Measurements from ENCODE around the gene SEC22A.
A peak's percentile ranks its signal among the peaks of the same experiment; 100 is the strongest.
"Not testable (repeated sequence)": the region's sequence is repeated elsewhere in the genome, so short reads cannot be mapped to it uniquely, and the experiment has no call there.

SEC22A gene

DNA sequence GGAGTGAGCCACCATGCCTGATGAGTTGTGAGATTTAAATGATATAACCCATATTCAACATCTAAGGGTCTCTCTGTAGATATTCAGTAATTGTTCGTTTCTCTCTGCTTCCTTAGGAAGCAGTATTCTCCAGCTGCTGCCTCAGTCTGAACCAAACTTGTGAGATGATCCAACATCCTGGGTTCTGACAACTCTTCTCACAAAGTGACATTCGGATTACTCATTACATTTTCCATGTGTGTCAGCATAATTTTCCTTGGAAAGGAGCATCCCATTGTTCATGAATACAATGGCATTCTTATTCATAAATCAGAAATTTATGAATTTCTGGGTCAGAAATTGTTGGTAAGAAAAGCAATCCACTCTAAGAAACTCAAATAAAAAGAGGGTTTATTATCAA is 15.0 kb upstream of the SEC22A start:
- no peak for DNase-seq

DNA sequence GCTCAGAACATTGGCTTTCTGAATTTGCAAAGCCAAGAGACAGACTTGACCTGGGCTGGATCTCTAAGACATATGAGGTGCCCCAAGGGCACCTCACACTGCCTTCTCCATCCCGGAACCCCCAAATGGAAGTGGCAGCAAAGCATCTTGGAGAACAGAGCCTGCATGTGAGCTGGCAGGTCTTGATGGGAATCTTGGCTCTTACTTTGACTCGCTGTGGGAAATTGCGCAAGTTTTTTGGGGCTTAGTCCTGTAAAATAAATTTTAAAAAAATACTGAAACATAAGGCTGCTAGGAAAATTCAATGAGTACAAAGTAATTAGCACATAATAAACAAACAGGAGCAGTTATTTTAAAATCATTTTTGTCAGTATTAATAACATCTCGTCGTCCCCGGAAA is 13.7 kb upstream of the SEC22A start:
- DNase-seq = no peak

DNA sequence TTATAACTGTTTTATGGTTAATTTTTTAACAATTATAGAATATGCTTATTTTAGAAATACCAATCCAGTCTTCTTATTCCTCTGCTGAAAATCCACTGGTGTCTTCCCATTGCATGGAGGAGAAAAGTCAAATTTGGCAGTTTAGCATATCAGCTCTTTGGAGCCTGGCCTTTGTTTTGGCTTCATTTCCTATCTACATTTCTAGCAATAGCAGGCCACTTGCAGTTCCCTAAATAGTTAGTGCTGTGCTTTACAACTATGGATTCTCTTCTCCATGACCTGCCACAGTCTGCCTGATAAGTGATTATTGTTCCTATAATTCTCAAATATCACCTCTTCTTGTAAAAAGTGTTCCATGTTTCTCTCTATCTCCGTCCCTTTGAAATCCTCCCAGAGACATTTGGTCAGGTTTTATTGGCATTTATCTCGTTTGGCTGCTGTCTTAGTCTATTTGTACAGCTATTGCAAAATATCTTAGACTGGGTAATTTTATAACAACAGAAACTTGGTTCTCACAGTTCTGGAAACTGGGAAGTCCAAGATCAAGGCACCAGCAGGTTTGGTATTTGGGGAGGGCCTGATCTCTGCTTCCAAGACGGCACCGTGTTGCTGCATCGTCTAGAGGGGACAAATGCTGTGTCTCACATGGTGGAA is 8.2 kb upstream of the SEC22A start:
- no peak for DNase-seq

DNA sequence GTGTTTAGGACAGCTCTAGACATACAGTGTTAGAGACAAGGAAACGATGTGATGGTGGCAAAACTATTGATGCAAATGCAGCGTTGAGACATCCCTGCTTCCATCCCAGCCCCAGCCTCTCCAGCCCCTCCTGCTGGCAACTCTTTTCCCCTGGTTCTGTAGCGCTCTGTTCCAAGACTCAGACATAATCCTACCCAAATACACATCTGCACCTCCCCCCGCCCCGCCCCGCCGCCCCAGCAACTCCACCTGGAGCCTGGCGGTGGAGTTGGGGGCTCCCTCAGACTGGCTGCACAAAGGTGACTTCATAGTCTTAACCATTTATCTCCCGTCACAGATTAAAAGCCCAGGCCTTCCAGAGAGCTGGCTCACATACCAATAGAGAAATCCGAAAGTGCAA is 7.2 kb upstream of the SEC22A start:
- peak; percentile 31 for DNase-seq

DNA sequence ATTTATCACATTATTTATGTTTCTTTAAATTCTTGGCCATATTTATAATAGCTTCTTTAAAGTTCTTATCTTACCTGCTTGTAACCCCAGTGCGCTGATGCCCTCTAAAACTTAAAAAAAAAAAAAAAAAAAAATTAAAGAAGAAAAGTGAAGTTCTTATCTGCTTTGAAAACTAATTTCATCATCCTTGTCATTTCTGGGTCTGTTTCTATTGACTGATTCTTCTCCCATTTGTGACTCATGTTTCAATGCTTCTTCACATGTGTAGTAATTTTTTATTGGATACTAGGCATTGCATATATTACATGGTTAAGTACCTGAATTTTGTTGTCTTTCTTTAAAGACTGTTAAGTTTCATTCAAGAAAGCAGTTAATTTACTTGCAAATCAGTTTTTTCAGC is 3.4 kb upstream of the SEC22A start:
- DNase-seq = no peak

DNA sequence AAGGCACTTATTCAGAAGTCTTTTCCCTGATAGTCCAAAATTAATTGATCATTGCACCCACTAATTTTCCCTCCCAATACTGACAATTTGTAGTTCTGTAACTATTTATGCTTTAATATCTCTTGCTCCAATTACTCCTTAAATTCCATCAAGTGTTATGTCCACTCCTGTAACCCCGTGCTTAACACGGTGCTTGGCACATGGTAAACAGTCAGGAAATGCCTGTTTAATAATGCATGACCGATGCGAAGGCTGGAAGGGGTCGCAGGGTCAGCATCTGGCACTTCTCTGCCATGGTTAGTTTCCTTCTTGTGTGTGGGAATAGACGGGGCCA is 553 bp upstream of the SEC22A start:
- DNase-seq = no peak

DNA sequence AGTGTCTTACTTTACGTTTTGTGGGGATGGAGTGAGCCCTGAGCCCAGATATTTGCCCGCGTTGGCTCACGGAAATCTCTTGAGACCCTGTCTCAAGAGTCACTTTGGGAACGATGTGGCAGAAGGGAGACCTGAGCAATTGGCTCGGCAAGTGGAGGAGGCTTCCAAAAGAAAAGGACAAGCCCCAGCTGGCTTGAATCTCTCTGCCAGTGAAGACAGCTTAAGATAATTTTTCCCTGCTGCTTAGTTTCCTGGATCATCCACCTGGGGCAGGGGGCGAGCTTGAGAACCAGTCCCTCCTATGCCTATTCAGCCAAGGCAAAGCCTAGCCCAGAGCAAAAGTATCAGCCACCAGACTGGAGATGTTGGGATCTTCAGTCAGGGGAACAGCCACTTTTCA is 708 bp downstream of the SEC22A start:
- DNase-seq = peak; percentile 32

DNA sequence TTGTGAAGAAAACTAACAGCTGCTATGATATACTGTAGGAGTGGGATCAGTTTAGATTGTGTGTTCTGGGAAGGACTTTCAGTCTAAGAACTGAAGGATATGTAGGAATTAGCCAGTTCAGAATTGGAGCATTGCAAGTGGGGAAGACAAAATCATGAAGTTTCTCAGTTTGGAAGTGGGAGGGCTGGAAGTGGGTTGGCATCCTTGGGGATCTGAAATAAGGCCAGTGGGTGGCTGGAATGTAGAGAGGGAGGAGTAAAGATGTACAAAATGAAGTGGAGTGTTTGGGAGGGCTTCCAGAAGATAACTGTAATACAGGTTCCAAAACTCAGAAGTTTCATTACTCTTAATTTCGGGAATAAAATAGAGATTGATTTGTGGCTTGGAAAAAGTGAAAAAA is 17.2 kb downstream of the SEC22A start:
- DNase-seq = no peak

DNA sequence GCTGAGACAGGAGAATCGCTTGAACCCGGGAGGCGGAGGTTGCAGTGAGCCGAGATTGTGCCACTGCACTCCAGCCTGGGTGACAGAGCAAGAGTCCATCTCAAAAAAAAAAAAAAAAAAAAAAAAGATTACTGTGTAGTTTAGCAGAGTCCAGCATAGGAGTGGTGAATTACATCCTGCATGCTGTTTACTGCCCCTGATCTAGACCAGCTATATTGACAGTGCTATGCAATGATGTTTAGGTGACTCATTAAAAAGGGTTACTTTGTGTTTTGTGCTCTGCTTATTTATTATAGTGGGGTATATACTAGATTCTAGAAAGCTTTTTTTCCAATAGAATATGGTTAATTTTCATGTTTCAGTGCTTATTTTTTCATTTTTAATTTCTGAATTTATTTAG is 19.6 kb downstream of the SEC22A start:
- not testable (repeated sequence) for DNase-seq

DNA sequence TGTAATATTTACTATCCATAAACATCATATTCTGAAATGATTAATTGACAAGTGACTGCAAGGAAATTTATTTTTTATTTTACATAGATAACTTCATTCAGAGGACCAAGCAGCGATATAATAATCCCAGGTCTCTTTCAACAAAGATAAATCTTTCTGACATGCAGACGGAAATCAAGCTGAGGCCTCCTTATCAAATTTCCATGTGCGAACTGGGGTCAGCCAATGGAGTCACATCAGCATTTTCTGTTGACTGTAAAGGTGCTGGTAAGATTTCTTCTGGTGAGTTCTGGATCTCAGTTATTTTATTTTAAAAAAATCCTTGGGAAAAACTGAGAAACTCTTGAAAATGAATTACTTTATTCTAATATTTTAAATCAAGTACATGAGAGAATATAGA is 23.3 kb downstream of the SEC22A start:
- DNase-seq = no peak

DNA sequence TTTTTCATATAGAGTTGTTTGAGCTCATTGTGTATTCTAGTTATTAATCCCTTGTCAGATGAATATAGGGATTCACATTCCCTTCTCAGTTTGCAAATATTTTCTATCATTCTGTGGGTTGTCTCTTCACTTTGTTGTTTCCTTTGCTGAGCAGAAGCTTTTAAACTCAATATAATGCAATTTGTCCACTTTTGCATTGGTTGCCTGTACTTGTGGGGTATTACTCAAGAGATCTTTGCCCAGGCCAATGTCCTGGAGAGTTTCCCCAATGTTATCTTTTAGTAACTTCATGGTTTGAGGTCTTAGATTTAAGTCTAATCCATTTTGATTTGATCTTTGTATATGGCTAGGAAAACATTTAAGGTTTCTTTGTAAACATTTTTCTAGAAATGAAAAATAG is 24.8 kb downstream of the SEC22A start:
- no peak for DNase-seq

DNA sequence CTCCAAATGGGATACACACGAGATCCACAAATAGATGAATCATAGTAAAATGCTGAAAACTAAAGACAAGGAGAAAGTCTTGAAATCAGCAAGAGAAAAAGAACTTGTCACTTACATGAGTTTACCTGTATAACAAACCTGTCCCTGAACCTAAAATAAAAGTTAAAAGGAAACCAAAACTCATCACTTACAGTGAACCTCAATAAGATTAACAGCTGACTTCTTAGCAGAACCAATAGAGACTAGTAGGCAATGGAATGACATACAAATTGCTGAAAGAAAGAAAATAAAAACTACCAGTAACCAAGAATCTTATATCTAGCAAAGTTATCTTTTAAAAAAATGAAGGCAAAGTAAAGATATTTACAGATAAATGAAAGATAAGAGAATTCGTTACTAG is 27.4 kb downstream of the SEC22A start:
- no peak for DNase-seq

DNA sequence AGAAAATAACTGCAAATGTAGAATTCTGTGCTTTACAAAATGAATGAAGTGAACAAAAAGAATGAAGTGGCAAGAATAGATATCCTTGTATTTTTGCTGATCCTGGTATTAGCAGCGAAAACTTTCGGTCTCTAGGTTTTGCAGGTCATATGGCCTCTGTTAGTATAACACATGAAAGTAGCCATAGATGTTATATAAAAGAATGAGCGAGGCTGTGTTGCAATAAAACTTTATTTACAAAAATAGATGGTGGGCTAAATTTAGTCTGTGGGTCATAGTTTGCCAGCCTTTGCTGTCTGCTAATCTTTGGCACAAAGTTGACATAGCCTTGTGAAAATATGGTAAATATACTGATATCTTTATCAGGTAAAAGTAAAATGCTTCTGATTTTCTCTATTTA is 35.2 kb downstream of the SEC22A start:
- no peak for DNase-seq

DNA sequence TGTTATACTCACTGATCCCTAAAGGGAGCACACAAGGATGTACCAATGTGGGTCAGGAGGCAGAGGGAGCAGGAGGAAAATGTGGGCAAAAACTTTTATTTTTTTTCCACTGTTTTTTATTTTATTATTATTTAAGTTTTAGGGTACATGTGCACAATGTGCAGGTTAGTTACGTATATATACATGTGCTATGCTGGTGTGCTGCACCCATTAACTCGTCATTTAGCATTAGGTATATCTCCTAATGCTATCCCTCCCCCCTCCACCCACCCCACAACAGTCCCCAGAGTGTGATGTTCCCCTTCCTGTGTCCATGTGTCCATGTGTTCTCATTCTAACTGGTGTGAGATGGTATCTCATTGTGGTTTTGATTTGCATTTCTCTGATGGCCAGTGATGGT is 37.4 kb downstream of the SEC22A start:
- not testable (repeated sequence) for DNase-seq

DNA sequence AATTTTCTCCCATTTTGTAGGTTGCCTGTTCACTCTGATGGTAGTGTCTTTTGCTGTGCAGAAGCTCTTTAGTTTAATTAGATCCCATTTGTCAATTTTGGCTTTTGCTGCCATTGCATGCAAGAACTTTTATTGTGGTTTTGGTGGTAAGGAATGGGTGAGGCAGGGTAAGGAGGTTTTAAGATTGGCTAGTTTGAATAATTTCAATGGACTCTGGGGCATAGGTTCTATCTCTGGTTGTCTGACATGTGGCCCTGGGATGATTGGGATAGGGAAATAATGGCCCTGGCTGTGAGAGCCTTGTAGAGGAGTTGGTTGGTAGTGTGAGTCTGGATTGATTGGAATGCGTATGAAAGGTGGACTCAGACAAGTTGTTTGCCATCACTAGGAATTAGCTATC is 38.0 kb downstream of the SEC22A start:
- DNase-seq = no peak

DNA sequence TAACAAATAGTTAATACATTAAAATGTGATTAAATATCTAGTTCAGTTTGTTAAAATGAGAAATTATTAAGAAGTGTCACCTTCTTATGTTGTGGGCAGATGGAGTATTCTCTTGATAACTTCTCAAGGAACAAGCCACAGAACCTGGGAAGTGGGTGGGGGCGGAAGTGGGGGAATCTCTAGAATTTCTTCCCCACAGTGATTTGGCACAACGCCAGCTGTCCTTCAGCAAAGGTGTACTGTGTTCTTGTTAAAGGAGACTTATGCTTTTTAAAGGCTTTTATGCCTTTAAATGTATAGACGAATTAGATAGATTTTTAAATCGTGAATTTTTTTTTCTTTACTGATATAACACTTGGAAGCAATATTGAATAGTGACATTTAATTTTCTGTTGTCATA is 42.4 kb downstream of the SEC22A start:
- DNase-seq = peak; percentile 44

DNA sequence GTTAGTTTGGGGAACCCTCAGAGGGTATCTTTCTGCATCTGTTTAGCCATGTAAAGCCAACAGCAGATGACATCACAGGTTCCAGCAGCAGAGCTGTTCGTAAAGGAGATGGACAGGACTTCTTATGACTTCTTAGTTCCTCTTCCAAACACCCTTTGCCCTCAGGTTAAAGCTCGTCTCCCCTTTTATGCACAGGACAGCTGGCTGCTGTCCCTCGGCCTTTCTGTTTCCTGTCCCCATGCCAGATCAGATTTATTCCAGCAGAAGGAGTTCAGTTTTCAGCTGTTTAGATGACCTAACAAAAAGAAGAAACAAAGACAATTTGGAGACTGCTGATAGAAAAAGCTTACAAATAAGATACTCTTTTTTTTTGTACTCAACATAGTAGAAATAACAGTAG is 45.1 kb downstream of the SEC22A start:
- DNase-seq = no peak

DNA sequence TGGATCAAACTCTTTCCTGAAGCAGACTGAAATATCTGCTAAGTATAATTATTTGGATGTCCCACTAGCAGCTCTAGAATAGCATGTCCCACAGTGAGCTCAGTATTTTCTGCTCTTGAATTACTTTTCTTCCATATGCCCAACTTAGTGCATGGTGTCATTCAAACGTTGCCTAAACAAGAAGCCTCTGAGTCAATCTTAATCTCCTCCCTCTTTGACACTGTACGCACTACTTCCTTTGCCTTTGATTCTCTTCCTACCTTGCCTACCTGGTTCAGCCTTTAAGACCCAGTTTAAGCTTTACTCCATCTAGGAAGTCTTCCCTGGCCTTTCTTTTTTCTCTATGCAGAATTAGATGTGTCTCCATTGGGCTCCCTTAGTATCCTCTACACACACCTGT is 54.5 kb downstream of the SEC22A start:
- no peak for DNase-seq

DNA sequence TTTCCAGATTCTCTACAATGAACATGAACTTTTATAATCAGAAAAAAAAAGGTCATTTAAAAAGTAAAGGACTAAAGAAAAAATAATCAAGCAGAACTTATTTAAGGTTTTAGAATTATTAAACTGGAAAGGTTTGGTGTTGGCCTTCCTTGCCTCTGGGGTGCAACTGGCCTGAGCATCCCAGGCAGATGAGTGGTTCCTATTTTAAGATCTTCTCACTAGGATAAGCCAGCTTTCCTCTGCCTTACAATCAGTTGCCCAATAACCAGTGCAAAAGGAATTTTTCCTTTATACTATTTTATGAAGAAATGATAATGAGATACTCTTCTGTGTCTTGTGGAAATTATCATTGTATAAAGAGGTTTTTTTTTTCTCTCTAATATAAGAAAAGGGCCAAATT is 56.6 kb downstream of the SEC22A start:
- no peak for DNase-seq

DNA sequence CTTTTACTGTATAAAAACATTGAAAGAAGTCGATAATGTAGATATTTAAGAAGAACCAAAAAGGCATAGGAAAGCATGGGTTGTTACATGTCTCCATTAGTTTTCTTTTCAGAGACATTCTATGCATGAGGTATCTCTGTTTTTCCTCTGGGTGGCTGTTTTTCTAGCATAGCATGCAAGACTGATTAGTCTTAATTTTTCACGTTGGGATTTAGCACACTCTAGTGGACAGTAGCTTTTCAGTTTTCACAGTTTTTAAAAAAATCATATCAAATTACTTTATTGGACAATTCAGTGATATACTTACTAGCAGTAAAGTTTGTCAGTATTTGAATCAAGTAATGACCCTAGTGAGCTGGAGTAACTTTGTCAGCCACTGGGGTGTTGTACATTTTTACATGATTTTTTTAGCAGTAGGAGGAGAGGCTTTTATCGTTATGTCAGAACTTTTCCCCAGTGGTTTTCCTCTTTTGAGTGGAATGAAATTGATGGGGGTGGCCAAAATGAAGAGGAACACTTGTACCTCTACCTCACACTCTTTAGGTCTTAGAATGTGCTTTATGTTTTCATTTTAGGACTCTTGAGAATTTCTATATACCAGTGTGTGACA is 57.2 kb downstream of the SEC22A start:
- DNase-seq = peak; percentile 73

DNA sequence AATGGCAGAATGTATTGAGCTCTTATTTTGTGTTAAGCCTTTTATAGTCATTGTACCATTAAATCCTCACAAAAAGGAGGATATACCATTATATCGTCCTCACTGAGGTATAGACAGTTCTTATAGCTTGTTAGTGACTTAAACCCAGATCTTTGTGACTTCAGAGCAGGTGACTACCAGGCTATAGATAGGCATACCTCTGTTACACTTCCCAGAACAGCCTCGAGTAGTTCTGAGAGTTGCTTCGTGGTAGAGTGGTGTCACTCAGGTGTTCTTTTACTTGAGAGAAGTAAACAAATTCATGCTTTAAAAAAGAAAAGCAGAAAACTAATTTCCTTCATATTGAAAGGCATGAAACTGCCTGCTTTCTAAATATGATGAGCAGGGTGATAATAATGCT is 59.9 kb downstream of the SEC22A start:
- no peak for DNase-seq

DNA sequence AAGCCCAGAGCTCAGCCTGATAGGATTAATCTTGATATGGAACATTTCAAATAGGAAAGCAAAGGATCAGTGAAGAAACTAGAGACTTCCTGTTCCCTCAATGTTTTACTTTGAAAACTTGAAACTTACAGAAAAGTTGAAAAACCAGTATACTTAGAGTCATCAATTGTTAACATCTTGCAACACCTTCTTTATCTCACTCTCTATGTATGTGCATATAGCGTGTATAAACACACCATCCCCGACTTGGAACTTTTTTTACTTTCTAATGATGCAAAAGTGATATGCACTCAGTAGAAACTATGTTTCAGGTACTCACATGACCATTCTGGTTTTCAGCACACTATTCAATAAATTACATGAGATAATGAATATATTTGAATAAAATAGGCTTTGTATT is 60.5 kb downstream of the SEC22A start:
- DNase-seq = no peak

DNA sequence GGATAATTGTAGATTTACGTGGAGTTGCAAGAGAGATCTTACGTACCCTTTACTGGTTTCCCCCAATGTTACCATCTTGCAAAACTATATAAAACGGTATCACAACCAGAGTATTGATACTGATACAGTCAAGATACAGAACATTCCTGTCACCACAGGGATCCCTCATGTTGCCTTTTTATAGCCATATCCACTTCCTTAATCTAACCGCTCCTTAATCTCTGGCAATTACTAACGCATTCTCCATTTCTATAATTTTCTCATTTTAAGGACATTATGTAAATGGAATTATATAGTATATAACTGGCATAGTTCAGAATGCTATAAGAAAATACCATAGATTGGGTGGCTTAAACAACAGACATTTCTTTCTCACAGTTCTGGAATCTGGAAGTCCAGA is 61.1 kb downstream of the SEC22A start:
- DNase-seq = no peak

DNA sequence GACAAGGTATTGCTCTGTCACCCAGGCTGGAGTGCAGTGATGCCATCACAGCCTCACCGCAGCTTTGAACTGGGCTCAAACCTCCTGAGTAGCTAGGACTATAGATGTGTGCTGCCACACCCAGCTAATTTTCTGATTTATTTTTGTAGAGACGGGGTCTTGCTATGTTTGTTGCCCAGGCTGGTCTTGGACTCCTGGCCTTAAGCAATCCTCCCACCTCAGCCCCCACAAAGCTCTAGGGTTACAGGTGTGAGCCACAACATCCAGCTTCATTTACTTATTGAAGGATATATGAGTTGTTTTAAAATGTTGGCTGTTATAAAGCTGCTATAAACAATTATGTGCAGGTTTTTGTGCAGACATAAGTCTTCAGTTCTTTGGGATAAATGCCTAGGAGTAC is 62.2 kb downstream of the SEC22A start:
- DNase-seq = no peak

DNA sequence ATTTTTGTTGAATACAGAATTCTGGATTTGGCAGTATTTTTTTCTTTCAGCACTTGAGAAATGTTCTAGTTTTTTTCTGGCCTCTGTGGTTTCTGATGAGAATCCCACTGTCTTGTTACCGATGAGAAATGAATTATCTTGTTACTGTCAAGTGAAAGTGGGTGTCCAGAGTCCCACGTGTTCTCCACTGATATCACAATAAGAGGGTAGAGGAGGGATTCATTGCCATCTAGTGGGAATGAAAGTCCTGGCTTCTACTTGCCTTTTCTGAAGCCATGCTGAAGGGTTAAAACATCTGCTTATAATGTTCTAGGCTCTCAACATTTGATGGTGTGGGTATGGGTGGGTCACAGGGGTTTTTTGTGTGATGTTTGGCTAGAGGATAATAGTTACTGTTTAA is 66.1 kb downstream of the SEC22A start:
- peak; percentile 9 for DNase-seq

DNA sequence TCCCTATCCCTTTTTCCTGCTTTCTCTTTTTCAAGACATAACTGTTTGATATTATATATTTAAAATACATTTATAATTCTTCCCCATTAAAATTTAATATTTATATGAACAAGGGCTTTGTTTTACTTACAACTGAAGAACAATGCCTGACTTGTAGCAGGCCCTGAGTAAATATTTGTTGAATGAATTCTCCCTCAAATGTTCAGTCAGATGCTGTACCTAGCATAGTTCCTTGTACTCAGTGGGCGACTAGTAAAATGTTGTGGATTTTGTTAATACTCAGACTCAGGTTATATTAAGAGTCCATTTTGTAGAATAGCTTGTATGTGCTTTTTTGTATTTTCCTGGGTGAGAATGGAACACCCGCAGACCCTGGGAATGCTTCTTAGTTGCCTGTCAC is 69.1 kb downstream of the SEC22A start:
- no peak for DNase-seq
